Cardiac fibroblast (primary cell): ENCODE results near the gene ZNF613.

Experiments used
- DNase-seq, 2 donors: peaks; one replicate each; pipeline versions ENCODE4 v3.0.0 to v3.0.0-alpha.2; 2010; ENCODE audit warnings: low read depth in 2 of 2
- H3K4me3 ChIP-seq, 2 donors: replicated peaks in 1 of 2; 1 replicate in 1 of 2; 2 replicates in 1 of 2; pipeline ENCODE4 v1.5.1; 2011; ENCODE audit warnings: low read depth in 2 of 2, low read length in 2 of 2, mild to moderate bottlenecking in 2 of 2, moderate library complexity in 1 of 2
- TF ChIP-seq, protein P1 (sequence below): IDR thresholded peaks from one replicate; pipeline ENCODE4 v1.5.1; 2011; ENCODE audit warnings: low read depth, mild to moderate bottlenecking, low read length, inconsistent platforms

The ZNF613 gene

DNA sequence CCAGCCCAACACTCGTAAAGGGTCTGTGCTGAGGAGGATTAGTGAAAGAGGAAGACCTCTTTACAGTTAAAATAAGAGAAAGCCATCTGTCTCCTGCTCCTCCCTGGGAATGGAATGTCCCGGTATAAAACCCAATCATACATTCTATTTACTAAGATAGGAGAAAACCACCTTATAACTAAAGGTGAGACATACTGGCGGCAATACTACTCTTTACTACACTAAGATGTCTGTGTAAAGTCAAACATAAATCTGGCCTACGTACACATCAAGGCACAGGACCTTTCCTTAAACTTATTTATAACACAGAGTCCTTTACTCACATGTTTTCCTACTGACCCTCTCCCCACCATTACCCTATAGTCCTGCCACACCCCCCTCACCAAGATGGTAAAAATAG lies 56.1 kb downstream of the ZNF613 start:
- no peak overlapping the region for H3K4me3 ChIP-seq
- TF ChIP-seq, protein P1, sequence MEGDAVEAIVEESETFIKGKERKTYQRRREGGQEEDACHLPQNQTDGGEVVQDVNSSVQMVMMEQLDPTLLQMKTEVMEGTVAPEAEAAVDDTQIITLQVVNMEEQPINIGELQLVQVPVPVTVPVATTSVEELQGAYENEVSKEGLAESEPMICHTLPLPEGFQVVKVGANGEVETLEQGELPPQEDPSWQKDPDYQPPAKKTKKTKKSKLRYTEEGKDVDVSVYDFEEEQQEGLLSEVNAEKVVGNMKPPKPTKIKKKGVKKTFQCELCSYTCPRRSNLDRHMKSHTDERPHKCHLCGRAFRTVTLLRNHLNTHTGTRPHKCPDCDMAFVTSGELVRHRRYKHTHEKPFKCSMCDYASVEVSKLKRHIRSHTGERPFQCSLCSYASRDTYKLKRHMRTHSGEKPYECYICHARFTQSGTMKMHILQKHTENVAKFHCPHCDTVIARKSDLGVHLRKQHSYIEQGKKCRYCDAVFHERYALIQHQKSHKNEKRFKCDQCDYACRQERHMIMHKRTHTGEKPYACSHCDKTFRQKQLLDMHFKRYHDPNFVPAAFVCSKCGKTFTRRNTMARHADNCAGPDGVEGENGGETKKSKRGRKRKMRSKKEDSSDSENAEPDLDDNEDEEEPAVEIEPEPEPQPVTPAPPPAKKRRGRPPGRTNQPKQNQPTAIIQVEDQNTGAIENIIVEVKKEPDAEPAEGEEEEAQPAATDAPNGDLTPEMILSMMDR: no peak

DNA sequence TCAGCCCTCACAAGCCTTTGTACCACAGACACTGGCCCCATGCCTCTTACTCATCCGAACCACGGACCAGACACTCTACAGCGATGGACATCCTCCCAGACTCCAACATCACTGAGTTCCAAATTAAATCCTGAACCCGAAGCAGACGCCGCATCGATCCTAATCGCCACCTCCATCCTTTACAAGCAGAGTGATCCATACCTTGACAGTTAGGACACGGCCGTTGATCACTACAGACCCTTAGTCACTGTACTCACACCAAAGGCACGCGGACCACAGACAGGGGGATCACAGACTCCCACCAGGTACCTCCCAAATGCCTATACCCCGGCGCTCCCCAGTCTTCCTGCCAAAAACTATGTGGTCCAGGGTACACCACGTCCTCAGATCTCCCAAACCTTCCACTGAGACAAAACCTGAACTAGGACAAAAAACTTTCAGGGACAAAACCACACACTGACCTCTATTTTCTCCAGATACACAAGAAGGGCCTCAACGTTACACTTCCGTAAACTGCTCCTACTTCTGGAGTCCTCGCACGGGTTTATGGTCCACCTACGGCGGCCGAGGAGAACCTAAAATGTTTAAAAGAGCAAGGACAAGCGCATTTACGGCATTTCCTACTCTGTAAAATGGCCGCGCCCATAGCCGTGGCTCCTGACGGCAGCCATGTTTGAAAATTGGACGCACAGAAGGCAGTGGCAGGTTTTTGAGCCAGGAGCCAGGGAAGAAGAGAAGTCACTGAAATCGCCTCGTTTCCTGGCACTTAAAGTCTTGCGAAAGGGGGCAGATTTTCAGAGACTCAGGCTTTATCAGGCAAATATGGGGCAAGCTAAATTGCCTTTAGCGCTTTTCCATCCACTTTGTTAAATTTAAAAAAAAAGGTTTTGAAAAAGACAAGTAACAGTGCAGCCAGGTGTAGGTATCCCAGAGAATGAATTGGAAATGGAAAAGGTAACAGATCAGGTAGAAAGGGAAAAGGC lies 59.3 kb downstream of the ZNF613 start, which contains the start of gene ZNF350:
ZNF350 (minus strand) TSS at position 532 of the 983 bp plus-strand sequence. CDS start 12,480 bp downstream, outside the sequence.
- TF ChIP-seq, protein P1: no peak
- peak; percentile 97 to 98 for DNase-seq
- peak within 1 kb of the TSS; percentile 58 to 91 for H3K4me3 ChIP-seq

More for the DNA sequence above, 56.1 kb downstream of the ZNF613 start:
- no peak for DNase-seq

DNA sequence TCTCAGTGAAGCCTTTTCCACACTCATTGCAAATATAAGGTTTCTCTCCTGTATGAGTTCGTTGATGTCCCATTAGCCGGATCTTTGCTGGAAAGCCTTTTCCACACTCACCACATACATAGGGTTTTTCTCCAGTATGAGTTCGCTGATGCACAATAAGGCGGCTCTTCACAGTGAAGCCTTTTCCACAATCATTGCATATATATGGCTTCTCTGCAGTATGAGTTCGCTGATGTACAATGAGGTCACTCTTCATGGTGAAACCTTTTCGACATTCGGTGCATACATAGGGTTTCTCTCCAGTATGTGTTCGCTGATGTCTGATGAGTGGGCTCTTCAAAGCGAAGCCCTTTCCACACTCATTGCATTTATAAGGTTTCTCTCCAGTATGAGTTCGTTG lies 66.2 kb downstream of the ZNF613 start:
- TF ChIP-seq, protein P1: no peak
- no peak for DNase-seq
- H3K4me3 ChIP-seq: no peak overlapping the region

DNA sequence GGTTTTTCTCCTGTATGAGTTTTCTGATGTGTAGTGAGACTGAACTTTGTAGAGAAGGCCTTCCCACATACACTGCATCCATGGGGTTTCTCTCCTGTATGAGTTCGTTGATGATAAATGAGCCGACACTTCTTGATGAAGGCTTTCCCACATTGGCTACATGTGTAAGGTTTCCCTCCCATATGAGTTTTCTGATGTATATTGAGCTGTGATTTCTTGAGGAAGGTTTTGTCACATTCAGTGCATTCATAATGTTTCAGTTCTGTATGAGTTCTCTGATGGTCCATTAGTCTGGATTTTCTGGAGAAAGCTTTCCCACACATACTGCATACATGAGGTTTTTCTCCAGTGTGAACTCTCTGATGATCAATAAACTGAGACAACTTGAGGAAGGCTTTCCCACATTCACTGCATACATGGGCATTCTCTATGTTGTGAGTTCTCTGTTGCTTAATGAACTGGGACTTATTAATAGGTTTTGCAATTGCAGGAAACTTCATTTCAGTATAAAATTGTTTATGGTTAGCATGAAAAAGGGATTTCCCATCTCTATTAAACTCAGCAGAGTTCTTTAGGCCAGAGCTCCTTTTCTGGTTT lies 66.9 kb downstream of the ZNF613 start:
- peak in 1 of 2 donors; percentile 9 for DNase-seq
- no peak overlapping the region for H3K4me3 ChIP-seq
- TF ChIP-seq, protein P1: no peak
